ENCODE data around the gene GRAMD2A.

DNA sequence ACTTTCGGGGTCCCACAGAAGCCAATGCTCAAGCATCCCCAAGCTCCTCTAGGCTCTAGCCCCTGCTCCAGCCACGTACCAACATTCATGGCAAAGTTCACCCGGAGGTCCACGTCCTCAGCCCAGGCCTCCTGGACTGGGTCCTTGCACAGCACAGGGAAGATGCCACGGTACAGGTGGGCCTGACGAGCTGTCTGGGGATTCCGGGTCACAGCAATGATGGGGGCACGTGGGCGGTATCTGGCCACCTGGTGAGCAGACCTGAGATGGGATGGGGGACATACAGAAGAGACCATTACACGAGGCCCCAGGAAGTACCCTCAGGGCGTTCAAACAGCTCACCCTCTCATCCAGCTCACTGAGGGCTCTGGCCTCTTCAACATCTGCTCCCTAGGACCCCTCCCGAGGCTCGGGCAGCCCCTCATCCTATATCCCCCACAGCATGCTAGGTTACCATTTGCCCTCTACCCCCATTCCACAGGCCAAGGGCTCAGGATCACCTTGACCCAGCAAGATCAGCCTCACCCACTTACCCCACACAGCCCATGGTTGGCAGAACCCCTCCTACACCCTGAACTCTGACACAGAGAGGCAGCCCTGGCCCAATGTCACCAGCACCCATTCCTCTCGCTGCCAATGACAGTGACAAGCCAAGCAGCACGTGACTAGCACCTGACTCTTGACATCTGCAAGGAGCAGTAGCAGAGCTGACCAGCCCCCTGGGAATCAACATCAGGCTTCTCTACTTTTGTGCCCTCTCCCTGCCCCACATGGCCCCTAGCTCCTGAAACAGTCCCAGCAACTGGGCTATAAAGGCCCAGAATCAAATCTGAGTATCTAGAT is 3.0 kb upstream of the GRAMD2A start:
- no peak for TF ChIP-seq CTCF (IDR thresholded peaks at IDR 0.05)
- no peak for TF ChIP-seq POLR2A (IDR thresholded peaks at IDR 0.05)

All from tibial nerve (tissue), 3 donors.